Mucosa of rectum (tissue), 2 donors: Measurements from ENCODE around the gene TPP1.

ENCODE experiments used
- H3K27ac ChIP-seq, 2 donors: one replicate each; pipeline ENCODE4 v1.7.0; 2013; ENCODE audit warnings: inconsistent platforms in 2 of 2, low read depth in 2 of 2, low read length in 2 of 2
- H3K27me3 ChIP-seq, 2 donors: one replicate each; pipeline ENCODE4 v1.7.0; 2013; ENCODE audit warnings: low read length in 2 of 2; ENCODE audit not compliant: control insufficient read depth in 2 of 2, insufficient read depth in 2 of 2
- H3K36me3 ChIP-seq, 2 donors: one replicate each; pipeline ENCODE4 v1.7.0; 2013; ENCODE audit warnings: low read length in 2 of 2; ENCODE audit not compliant: control insufficient read depth in 2 of 2, insufficient read depth in 2 of 2
- H3K4me1 ChIP-seq, 2 donors: one replicate each; pipeline ENCODE4 v1.7.0; 2013; ENCODE audit warnings: low read length in 2 of 2, mild to moderate bottlenecking in 1 of 2; ENCODE audit not compliant: control insufficient read depth in 2 of 2, insufficient read depth in 2 of 2
- H3K4me3 ChIP-seq, 2 donors: one replicate each; pipeline ENCODE4 v1.7.0; 2013; ENCODE audit warnings: low read length in 2 of 2
- H3K9ac ChIP-seq, 2 donors: one replicate each; pipeline ENCODE4 v1.7.0; 2013; ENCODE audit warnings: low read length in 2 of 2, low read depth in 1 of 2, mild to moderate bottlenecking in 1 of 2
- H3K9me3 ChIP-seq, 2 donors: one replicate each; pipeline ENCODE4 v1.7.0; 2013; ENCODE audit warnings: low read length in 2 of 2; ENCODE audit not compliant: control insufficient read depth in 2 of 2
- donor health status: healthy.
- donor health status: Normal muscosa, but diverticular disease.

TPP1 gene

GRCh38 chr11:6565988-6566703 lies 53.1 kb downstream of the TPP1 start:
- no peak overlapping the region for H3K4me3 ChIP-seq
- no peaks in the 10 kb centered on the region for H3K4me1 ChIP-seq
- no peaks in the 10 kb centered on the region for H3K9me3 ChIP-seq
- H3K36me3 ChIP-seq, result no peaks in the 10 kb centered on the region
- H3K9ac ChIP-seq, result no peak overlapping the region
- H3K27me3 ChIP-seq, result no peaks in the 10 kb centered on the region
- no peak overlapping the region for H3K27ac ChIP-seq

GRCh38 chr11:6565325-6565724 lies 53.9 kb downstream of the TPP1 start:
- no peaks in the 10 kb centered on the region for H3K9me3 ChIP-seq
- no peaks in the 10 kb centered on the region for H3K27me3 ChIP-seq
- no peaks in the 10 kb centered on the region for H3K4me1 ChIP-seq
- H3K9ac ChIP-seq, result no peak overlapping the region
- no peak overlapping the region for H3K27ac ChIP-seq
- no peak overlapping the region for H3K4me3 ChIP-seq
- H3K36me3 ChIP-seq, result no peaks in the 10 kb centered on the region

GRCh38 chr11:6563667-6564066 lies 55.6 kb downstream of the TPP1 start:
- H3K27ac ChIP-seq, result no peak overlapping the region
- H3K9ac ChIP-seq, result no peak overlapping the region
- no peaks in the 10 kb centered on the region for H3K4me1 ChIP-seq
- no peak overlapping the region for H3K4me3 ChIP-seq
- no peaks in the 10 kb centered on the region for H3K27me3 ChIP-seq
- no peaks in the 10 kb centered on the region for H3K36me3 ChIP-seq
- no peaks in the 10 kb centered on the region for H3K9me3 ChIP-seq

GRCh38 chr11:6563121-6563619 lies 56.1 kb downstream of the TPP1 start:
- Histone ChIP-seq H3K9me3 (no peaks in the 10 kb centered on the region), H3K27ac (no peak overlapping the region), H3K27me3 (no peaks in the 10 kb centered on the region), H3K9ac (no peak overlapping the region), H3K4me3 (no peak overlapping the region), H3K4me1 (no peaks in the 10 kb centered on the region), H3K36me3 (no peaks in the 10 kb centered on the region)
